ENCODE results near the gene TMEM240.

DNA sequence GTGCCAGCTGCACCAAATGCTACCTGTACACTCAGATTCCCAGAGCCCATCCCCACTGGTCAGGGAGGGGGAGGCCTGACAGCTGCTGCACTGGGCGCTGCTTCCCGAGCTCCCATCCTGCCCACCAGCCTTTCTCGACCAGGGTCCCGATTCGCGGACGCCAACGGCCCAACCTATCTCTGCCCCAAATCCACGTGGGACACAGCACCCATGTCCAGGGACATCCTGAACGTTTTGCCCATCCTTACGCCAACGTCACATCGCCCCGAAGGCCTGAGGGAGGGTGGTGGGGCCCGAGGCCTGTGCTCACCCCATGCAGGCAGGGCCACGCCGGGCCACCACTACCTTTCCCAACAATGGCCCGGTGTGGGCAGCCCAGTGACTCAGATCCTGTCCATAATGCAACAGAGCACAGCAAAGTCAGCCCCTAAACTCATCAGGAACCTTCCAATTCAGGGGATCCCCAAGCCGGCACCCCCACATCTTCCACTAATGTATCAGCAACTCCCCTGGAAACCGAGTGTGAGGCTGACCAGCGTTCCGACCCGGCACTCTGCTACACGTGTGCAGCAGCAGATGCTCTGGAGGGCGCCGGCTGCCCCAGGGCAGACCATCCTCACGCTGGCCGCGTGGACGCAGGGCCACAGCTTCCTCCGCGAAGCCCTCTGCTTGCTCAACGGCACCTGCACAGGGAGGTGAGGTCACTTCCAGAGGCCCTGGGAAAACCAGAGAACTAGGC lies 11.3 kb upstream of the TMEM240 start:
- TF ChIP-seq YY1 (IDR thresholded peaks at IDR 0.05; ENCODE audit: low read depth) (no peak), NFIC (IDR thresholded peaks at IDR 0.05) (no peak), EP300 (IDR thresholded peaks at IDR 0.05; ENCODE audit: borderline replicate concordance) (no peak), TAF1 (IDR thresholded peaks at IDR 0.05; ENCODE audit: low read depth) (no peak), ZBTB7A (IDR thresholded peaks at IDR 0.05; ENCODE audit: low read depth) (no peak), CEBPB (IDR thresholded peaks at IDR 0.05) (no peak), FOXM1 (IDR thresholded peaks at IDR 0.05; ENCODE audit: borderline replicate concordance, low read depth) (no peak), RAD21 (IDR thresholded peaks at IDR 0.05; ENCODE audit: low read depth) (no peak), TEAD4 (IDR thresholded peaks at IDR 0.05) (no peak)
- TF ChIP-seq, protein P1, sequence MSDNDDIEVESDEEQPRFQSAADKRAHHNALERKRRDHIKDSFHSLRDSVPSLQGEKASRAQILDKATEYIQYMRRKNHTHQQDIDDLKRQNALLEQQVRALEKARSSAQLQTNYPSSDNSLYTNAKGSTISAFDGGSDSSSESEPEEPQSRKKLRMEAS (IDR thresholded peaks at IDR 0.05) = no peak
- TF ChIP-seq, protein P2, sequence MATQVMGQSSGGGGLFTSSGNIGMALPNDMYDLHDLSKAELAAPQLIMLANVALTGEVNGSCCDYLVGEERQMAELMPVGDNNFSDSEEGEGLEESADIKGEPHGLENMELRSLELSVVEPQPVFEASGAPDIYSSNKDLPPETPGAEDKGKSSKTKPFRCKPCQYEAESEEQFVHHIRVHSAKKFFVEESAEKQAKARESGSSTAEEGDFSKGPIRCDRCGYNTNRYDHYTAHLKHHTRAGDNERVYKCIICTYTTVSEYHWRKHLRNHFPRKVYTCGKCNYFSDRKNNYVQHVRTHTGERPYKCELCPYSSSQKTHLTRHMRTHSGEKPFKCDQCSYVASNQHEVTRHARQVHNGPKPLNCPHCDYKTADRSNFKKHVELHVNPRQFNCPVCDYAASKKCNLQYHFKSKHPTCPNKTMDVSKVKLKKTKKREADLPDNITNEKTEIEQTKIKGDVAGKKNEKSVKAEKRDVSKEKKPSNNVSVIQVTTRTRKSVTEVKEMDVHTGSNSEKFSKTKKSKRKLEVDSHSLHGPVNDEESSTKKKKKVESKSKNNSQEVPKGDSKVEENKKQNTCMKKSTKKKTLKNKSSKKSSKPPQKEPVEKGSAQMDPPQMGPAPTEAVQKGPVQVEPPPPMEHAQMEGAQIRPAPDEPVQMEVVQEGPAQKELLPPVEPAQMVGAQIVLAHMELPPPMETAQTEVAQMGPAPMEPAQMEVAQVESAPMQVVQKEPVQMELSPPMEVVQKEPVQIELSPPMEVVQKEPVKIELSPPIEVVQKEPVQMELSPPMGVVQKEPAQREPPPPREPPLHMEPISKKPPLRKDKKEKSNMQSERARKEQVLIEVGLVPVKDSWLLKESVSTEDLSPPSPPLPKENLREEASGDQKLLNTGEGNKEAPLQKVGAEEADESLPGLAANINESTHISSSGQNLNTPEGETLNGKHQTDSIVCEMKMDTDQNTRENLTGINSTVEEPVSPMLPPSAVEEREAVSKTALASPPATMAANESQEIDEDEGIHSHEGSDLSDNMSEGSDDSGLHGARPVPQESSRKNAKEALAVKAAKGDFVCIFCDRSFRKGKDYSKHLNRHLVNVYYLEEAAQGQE (IDR thresholded peaks at IDR 0.05; ENCODE audit: low read depth) = no peak
